WERI-Rb-1 (cell line): ENCODE results near the gene SUSD4.

Source experiments
- DNase-seq: peaks from one replicate; pipeline ENCODE4 v3.0.0-alpha.2; 2020
- H3K27ac ChIP-seq: fragments of 250-450 bp; sonication (Bioruptor Pico); 2 replicates; pipeline ENCODE4 v1.5.1; 2020; ENCODE audit warnings: mild to moderate bottlenecking, moderate library complexity
- H3K27me3 ChIP-seq: fragments of 250-450 bp; sonication (Bioruptor Pico); 2 replicates; pipeline ENCODE4 v1.5.1; 2021; ENCODE audit warnings: mild to moderate bottlenecking, low read depth, moderate library complexity; ENCODE audit not compliant: insufficient read depth, severe bottlenecking
- H3K36me3 ChIP-seq: fragments of 250-450 bp; sonication (Bioruptor Pico); 2 replicates; pipeline ENCODE4 v1.5.1; 2020; ENCODE audit warnings: mild to moderate bottlenecking, moderate library complexity
- H3K4me3 ChIP-seq: 2 replicates; pipeline ENCODE4 v1.5.1; 2011; ENCODE audit warnings: low read depth, mild to moderate bottlenecking, control low read depth, low read length
- H3K9me3 ChIP-seq: fragments of 250-450 bp; sonication (Bioruptor Pico); 2 replicates; pipeline ENCODE4 v1.5.1; 2021; ENCODE audit warnings: mild to moderate bottlenecking, moderate library complexity; ENCODE audit not compliant: severe bottlenecking
- CTCF ChIP-seq: IDR thresholded peaks from 2 replicates; pipeline ENCODE4 v1.5.1; 2011; ENCODE audit warnings: low read depth, mild to moderate bottlenecking, control low read depth, inconsistent platforms, low read length

Gene SUSD4

GRCh38 chr1:223352944-223353343, 11.0 kb downstream of the SUSD4 start:
- Histone ChIP-seq H3K27ac (no peak overlapping the region), H3K27me3 (no peaks in the 10 kb centered on the region), H3K4me3 (no peak overlapping the region), H3K9me3 (no peaks in the 10 kb centered on the region), H3K36me3 (no peaks in the 10 kb centered on the region)
- no peak for TF ChIP-seq CTCF
- DNase-seq = no peak

- no peaks in the 10 kb centered on the region for H3K36me3 ChIP-seq
- no peak overlapping the region for H3K4me3 ChIP-seq
- no peaks in the 10 kb centered on the region for H3K9me3 ChIP-seq
- TF ChIP-seq CTCF = no peak
- no peak for DNase-seq
- H3K27ac ChIP-seq = no peak overlapping the region
- H3K27me3 ChIP-seq = no peaks in the 10 kb centered on the region
These were observed 13.5 kb downstream of the SUSD4 start for GRCh38 chr1:223350361-223350908.

- no peak for DNase-seq
- Histone ChIP-seq H3K4me3 (no peak overlapping the region), H3K27me3 (no peaks in the 10 kb centered on the region), H3K27ac (no peak overlapping the region), H3K9me3 (no peaks in the 10 kb centered on the region), H3K36me3 (no peaks in the 10 kb centered on the region)
- no peak for TF ChIP-seq CTCF
These were observed 14.7 kb downstream of the SUSD4 start for GRCh38 chr1:223349241-223349640.

DNA sequence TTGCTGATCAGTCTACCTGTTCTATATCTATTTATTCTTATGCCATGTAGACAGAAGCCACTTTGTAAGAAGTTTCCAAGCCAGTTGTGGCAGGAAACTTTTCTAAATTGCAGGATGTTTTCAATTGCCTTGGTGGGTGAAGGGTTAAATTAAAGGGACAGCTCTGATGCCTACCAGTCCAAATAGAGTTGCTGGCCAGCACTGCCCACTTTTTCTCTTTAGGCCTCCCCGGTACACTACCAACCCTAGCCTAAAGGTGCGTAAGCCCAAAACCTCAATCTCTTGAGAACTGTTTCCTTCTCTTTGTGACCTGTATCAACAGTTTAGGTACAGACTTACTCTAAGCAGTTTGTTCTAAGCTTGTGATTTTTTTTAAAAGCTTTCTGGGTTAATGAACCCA, 15.5 kb downstream of the SUSD4 start:
- DNase-seq = no peak
- no peaks in the 10 kb centered on the region for H3K36me3 ChIP-seq
- no peak for TF ChIP-seq CTCF
- no peaks in the 10 kb centered on the region for H3K9me3 ChIP-seq
- no peak overlapping the region for H3K4me3 ChIP-seq
- no peaks in the 10 kb centered on the region for H3K27me3 ChIP-seq
- no peak overlapping the region for H3K27ac ChIP-seq

- DNase-seq = no peak
- Histone ChIP-seq H3K27ac (no peak overlapping the region), H3K9me3 (no peaks in the 10 kb centered on the region), H3K4me3 (no peak overlapping the region), H3K27me3 (no peaks in the 10 kb centered on the region), H3K36me3 (no peaks in the 10 kb centered on the region)
- no peak for TF ChIP-seq CTCF
These were observed 16.4 kb downstream of the SUSD4 start for GRCh38 chr1:223347583-223347982.

GRCh38 chr1:223346311-223346710, 17.7 kb downstream of the SUSD4 start:
- Histone ChIP-seq H3K36me3 (no peaks in the 10 kb centered on the region), H3K27ac (no peak overlapping the region), H3K4me3 (no peak overlapping the region), H3K9me3 (no peaks in the 10 kb centered on the region), H3K27me3 (no peaks in the 10 kb centered on the region)
- no peak for TF ChIP-seq CTCF
- DNase-seq = no peak
